ENCODE measurements around the gene INSR.

The INSR gene

DNA sequence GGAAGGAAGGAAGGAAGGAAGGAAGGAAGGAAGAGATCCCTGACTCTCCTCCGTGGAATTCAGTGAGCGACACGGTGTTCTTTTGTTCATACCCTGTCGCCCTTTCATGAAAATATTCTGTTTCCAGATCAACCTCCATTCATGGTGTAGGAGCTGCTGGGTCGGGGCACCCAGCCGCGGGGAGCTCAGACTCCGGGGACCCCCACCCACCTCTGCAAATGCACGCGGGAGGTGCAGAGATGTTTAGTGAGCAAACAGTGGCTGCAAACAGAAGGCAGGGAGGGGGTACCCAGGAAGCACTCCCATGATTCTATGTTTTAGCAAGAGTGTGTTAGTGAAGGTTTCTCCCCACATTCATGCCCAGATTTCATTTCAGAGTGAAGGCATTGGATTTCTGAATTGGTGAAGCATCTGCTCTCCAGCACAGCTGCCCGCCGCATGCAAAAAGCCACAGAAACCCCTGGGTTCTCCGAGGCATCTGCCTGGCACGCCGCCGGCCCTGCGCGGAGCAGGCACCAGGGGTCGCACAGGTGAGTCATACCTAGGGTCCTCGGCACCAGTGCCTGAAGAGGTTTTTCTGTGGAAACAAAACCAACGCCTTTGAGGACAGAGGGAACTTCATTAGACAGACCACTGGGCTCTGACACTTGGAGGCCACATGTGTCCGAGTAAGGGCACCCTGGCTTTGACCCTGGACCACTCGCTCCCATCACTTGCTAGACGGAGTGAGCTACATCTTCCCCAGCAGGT is 144.1 kb downstream of the INSR start:
- in situ Hi-C loops (cut with HindIII; ENCODE audit: low sequenced_read_pairs) = loop anchor here (5.0 kb wide), 2 partner anchors 48 to 117 kb away; no protein-coding TSS in a partner anchor

GRCh38 chr19:7147119-7147675 is 147.0 kb downstream of the INSR start:
- in situ Hi-C loops (cut with HindIII; ENCODE audit: low sequenced_read_pairs) = loop anchor here (5.0 kb wide), 2 partner anchors 45 to 120 kb away; no protein-coding TSS in a partner anchor

DNA sequence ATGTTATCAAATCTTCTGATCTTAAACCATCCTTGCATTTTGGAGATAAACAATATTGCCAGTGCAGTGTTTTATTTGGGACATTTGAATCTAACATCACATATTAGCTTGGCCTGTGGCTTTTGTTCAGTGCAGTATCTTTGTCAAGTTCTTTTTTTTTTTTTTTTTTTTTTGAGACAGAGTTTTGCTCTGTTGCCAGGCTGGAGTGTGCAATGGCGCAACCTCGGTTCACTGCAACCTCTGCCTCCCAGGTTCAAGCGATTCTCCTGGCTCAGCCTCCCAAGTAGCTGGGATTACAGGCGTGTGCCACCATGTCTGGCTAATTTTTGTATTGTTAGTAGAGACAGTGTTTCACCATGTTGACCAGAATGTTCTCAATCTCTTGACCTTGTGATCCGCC is 148.1 kb downstream of the INSR start:
- in situ Hi-C loops (cut with HindIII; ENCODE audit: low sequenced_read_pairs) = loop anchor here (5.0 kb wide), 2 partner anchors 44 to 121 kb away; no protein-coding TSS in a partner anchor

- in situ Hi-C loops (cut with HindIII; ENCODE audit: low sequenced_read_pairs) = loop anchor here (5.0 kb wide), 2 partner anchors 43 to 122 kb away; no protein-coding TSS in a partner anchor
Observed at GRCh38 chr19:7145494-7145893, 148.7 kb downstream of the INSR start.

DNA sequence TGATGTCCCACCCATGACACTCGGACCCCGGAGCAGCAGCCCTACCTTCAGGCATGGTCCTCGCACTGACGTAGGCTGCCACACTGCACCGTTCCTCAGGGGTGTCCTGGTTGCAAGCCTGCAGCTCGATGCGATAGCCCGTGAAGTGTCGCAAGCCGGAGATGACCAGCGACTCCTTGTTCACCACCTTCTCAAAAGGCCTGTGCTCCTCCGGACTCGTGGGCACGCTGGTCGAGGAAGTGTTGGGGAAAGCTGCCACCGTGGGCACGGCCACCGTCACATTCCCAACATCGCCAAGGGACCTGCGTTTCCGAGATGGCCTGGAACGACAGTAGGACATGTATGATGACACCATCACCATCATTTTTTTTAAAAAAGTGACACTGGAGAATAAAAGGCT is 151.4 kb downstream of the INSR start:
- in situ Hi-C loops (cut with HindIII; ENCODE audit: low sequenced_read_pairs) = no loop called here

DNA sequence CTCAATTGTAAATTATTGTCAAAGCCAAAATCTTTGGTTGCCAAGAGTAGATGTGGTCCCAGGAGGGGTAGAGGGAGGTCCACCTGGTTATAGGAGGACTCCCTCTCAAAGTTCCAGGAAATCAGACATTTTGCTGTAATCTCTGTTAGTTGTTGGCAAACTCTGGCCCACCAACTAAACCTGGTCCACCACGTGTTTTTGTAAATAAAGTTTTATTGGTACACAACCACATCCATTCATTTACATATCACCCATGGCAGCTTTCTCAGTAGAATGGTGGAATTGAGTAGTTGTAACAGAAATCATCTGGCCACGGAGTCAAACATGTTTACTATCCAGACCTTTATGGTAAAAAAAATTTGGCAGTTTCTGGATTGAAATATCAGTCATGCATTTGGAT is 154.1 kb downstream of the INSR start:
- in situ Hi-C loops (cut with HindIII; ENCODE audit: low sequenced_read_pairs) = no loop called here

GRCh38 chr19:7139095-7139494 is 155.1 kb downstream of the INSR start:
- in situ Hi-C loops (cut with HindIII; ENCODE audit: low sequenced_read_pairs) = no loop called here

DNA sequence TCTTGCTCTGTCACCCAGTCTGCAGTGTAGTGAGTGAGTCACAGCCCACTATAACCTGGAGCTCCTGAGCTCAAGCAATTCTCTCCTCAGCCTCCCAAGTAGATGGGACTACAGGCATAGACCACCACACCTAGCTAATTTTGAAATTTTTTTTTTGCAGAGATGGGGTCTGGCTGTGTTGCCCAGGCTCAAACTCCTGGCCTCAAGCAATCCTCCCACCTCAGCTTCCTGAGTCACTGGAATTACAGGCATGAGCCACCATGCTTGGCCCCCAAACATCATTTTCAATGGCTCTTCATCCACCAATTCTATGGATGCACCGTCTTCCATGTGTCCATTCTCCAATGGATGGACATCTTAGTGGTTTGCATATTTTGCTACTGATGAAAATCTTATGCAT is 155.8 kb downstream of the INSR start:
- in situ Hi-C loops (cut with HindIII; ENCODE audit: low sequenced_read_pairs) = no loop called here

- in situ Hi-C loops (cut with HindIII; ENCODE audit: low sequenced_read_pairs) = no loop called here
Observed at GRCh38 chr19:7137120-7137519, 157.1 kb downstream of the INSR start.

- in situ Hi-C loops (cut with HindIII; ENCODE audit: low sequenced_read_pairs) = no loop called here
Observed at GRCh38 chr19:7132054-7132453, 162.2 kb downstream of the INSR start.

- in situ Hi-C loops (cut with HindIII; ENCODE audit: low sequenced_read_pairs) = no loop called here
Observed at GRCh38 chr19:7130043-7130442, 164.2 kb downstream of the INSR start.

GRCh38 chr19:7126132-7126531 is 168.1 kb downstream of the INSR start:
- in situ Hi-C loops (cut with HindIII; ENCODE audit: low sequenced_read_pairs) = no loop called here

DNA sequence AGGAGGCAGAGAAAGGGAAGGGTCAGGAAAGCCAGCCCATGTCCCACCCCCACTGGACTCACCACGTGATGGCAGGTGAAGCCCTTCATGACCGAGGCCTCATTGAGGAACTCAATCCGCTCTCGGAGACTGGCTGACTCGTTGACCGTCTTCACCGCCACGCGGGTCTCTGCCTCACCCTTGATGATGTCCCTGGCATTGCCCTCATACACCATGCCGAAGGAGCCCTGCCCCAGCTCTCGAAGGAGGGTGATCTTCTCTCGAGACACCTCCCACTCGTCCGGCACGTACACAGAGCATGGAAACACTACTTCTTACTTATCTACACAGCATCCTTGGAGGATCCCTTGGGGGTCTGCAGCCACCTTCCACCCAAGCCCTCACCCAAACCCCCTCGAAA is 169.0 kb downstream of the INSR start:
- in situ Hi-C loops (cut with HindIII; ENCODE audit: low sequenced_read_pairs) = no loop called here

DNA sequence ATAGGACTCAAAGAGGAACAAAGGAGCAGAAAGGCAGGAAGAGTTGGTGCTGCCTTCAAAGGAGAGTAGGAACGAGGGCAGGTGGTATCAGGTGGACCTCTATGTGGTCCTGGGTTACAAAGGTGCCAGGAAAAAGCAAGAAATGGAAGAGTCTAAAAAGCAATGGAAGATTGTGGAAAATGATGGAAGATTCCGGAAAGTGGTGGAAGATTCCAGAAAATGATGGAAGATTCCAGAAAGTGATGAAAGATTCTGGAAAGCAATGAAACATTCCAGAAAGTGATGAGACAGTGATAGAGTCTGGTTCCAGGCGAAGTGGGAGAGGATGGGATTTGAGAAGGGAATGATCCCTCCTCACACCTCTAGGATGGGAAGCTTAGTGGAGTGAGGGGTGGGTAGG is 169.4 kb downstream of the INSR start:
- in situ Hi-C loops (cut with HindIII; ENCODE audit: low sequenced_read_pairs) = no loop called here

DNA sequence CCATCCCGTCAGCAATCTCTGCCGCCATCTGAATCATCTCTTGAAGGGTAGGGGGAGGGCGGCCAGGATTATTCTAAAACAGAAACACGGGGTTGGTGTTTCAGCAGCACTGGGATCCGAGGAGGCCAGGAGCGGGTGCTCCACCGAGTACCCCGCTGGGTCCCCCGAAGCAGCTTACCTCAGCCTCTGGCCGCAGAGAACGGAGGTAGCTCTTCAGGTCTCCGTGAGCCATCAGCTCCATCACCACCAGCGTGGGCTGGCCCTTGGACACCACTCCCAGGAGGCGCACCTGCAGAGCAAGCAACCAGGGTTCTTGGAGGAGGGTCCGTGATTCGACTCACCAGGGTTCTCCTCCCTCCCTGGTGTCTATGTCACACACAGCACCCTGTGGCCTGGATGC is 171.5 kb downstream of the INSR start:
- in situ Hi-C loops (cut with HindIII; ENCODE audit: low sequenced_read_pairs) = no loop called here

- in situ Hi-C loops (cut with HindIII; ENCODE audit: low sequenced_read_pairs) = no loop called here
Observed at GRCh38 chr19:7120499-7120898, 173.7 kb downstream of the INSR start.

DNA sequence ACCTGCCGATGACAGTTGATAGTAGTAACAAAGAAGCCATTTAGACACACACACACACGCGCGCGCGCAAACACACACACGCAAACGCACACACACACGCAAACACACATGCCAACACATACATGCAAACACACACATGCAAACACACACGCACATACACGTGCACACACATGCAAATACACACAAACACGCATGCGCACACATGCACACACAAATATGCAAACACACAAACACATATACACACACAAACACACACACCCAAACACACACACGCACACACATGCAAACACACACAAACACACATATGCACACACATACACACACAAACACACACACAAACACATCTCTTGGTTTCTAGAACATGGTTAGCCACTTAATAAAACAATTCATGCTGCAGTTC is 174.6 kb downstream of the INSR start:
- in situ Hi-C loops (cut with HindIII; ENCODE audit: low sequenced_read_pairs) = no loop called here

- in situ Hi-C loops (cut with HindIII; ENCODE audit: low sequenced_read_pairs) = no loop called here
Observed at GRCh38 chr19:7117248-7117647, 177.0 kb downstream of the INSR start.

- in situ Hi-C loops (cut with HindIII; ENCODE audit: low sequenced_read_pairs) = no loop called here
Observed at GRCh38 chr19:7115721-7116120, 178.5 kb downstream of the INSR start.

GRCh38 chr19:7113233-7113632 is 181.0 kb downstream of the INSR start:
- in situ Hi-C loops (cut with HindIII; ENCODE audit: low sequenced_read_pairs) = no loop called here

DNA sequence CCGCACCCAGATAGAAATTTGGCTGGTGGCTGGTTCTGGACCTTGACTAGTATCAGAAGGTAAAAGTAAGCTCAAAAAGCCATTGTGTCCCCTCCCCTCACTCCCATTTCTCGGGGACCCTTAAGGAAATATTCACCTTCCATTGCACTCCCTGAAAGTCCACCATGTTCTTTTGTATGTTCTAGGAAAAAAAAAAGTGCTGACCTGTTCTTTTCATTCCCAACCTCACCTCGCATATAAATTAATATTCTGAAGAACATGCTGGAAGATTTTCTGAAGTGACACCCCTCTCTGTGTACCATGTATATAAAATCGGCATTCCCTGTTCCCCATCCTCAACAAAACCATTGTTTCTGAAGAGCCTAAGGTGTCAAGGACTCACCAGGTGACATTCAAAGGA is 181.5 kb downstream of the INSR start:
- in situ Hi-C loops (cut with HindIII; ENCODE audit: low sequenced_read_pairs) = no loop called here

GRCh38 chr19:7109678-7110289 is 184.4 kb downstream of the INSR start:
- in situ Hi-C loops (cut with HindIII; ENCODE audit: low sequenced_read_pairs) = no loop called here

Measured in endothelial cell of hepatic sinusoid (primary cell).